ENCODE measurements around the gene ZBTB11. TPM values are rescaled to one million over a fixed set of nuclear protein-coding genes. Genes with fewer than 3 reads are reported as not detected.
A peak's percentile ranks its signal among the peaks of the same experiment; 100 is the strongest.
"Not testable (repeated sequence)": the region's sequence is repeated elsewhere in the genome, so short reads cannot be mapped to it uniquely, and the experiment has no call there.

The ZBTB11 gene
- total RNA-seq, 2 donors from 2014 or later, result 12.2 to 14.3 TPM

DNA sequence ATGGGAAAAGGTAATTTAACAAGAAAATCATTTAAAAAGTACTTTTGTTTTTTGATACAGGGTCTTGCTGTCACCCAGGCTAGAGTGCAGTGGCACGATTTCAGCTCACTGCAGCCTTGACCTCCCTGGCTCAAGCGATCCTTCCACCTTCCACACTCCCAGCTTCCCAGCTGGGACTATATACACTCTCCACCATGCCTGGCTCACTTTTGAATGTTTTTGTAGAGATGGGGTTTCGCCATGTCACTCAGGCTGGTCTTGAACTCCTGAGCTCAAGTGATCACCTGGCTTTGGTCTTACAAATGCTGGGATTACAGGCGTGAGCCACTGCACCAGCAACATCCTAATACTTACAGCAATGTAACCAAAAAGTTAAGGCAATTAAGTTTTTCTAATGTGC is 3.5 kb upstream of the ZBTB11 start:
- Histone ChIP-seq H3K27ac (no peak overlapping the region), H3K27me3 (no peaks in the 10 kb centered on the region), H3K4me1 (peaks cover 12% of the 10 kb centered on the region), H3K36me3 (peaks cover 14% of the 10 kb centered on the region), H3K4me3 (no peak overlapping the region), H3K9ac (ENCODE audit: low read depth in 2 of 2, low read length in 2 of 2) (no peak overlapping the region), H3K9me3 (no peaks in the 10 kb centered on the region)
- no peak for DNase-seq
- intact Hi-C loops (cut with DNase I), result no loop called here
- TF ChIP-seq, protein P1, sequence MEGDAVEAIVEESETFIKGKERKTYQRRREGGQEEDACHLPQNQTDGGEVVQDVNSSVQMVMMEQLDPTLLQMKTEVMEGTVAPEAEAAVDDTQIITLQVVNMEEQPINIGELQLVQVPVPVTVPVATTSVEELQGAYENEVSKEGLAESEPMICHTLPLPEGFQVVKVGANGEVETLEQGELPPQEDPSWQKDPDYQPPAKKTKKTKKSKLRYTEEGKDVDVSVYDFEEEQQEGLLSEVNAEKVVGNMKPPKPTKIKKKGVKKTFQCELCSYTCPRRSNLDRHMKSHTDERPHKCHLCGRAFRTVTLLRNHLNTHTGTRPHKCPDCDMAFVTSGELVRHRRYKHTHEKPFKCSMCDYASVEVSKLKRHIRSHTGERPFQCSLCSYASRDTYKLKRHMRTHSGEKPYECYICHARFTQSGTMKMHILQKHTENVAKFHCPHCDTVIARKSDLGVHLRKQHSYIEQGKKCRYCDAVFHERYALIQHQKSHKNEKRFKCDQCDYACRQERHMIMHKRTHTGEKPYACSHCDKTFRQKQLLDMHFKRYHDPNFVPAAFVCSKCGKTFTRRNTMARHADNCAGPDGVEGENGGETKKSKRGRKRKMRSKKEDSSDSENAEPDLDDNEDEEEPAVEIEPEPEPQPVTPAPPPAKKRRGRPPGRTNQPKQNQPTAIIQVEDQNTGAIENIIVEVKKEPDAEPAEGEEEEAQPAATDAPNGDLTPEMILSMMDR (IDR thresholded peaks at IDR 0.05), result no peak

DNA sequence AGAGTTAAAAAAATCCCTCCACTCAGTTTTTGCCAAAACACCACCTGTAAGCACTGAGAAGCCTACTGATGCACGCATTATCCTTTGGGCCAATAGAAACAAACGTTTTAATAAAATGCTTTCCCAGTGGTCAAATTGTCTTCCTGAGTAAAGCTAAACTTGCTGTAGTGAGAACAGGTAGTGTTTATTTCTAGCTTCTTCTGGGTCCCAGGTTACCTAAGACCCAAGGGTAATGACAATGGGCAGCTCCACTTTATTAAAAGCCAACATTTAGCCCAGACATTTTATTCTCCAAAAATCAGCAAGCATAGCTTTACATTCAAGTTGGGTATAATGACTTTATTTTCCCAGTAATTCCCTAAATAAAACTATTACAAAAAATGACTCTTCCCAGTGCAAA is 1.9 kb upstream of the ZBTB11 start:
- not testable (repeated sequence) for H3K27me3 ChIP-seq; H3K4me3 ChIP-seq; H3K4me1 ChIP-seq; H3K9ac ChIP-seq (ENCODE audit: low read depth in 2 of 2, low read length in 2 of 2); H3K27ac ChIP-seq; H3K9me3 ChIP-seq; DNase-seq
- H3K36me3 ChIP-seq, result peaks cover 14% of the 10 kb centered on the region
- intact Hi-C loops (cut with DNase I), result loop anchor here (5.0 kb wide), 1 partner anchor 102 kb away; no protein-coding TSS in a partner anchor

DNA sequence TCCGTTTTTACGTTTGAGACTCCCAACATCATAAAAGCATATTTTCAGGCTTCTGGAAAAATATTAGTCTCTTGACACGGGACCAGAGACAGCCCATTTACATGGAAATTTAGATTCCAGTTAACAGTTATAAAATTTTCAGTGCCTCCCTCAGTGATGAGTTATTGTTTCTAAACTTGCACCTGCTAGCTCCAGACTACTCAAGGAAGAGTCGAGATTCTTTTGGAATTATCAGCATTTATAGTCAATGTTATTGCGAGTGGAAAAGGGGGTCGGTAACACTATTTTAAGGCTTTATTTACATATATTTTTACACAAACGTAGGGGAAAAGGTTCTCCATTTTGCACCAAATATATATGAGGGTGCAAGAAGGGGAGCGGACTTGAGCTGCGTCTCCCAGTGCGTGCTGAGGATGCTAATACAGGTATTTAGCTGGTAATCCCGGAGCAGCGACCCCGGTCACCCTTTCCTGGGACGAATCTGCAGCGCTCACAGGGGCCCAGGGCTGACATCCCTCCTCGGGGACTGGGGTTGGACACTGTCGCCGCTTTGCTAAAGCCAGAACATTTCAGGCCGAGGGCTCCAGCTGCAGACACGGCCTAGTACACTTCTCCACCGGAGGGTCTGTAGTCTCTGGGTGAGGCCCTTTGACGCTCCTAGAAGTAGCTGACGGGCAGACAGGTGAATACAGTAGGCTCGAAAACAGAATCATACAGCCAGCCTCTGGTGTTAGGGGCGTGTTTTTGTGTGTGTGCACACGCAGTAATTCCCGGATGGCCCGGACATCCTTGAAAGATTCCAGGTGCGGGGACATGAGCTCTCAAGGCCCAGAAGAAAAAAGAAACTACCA is 729 bp upstream of the ZBTB11 start:
- DNase-seq, result no peak
- intact Hi-C loops (cut with DNase I), result loop anchor here (5.0 kb wide), 1 partner anchor 100 kb away; no protein-coding TSS in a partner anchor
- Histone ChIP-seq H3K27ac (peak overlapping the region; percentile 100), H3K36me3 (peaks cover 14% of the 10 kb centered on the region), H3K4me3 (peak overlapping the region; percentile 99), H3K9me3 (no peaks in the 10 kb centered on the region), H3K27me3 (no peaks in the 10 kb centered on the region), H3K9ac (ENCODE audit: low read depth in 2 of 2, low read length in 2 of 2) (peak overlapping the region in 1 of 2 donors; percentile 99), H3K4me1 (peaks cover 4% of the 10 kb centered on the region)
- TF ChIP-seq, protein P1 (IDR thresholded peaks at IDR 0.05), result no peak

DNA sequence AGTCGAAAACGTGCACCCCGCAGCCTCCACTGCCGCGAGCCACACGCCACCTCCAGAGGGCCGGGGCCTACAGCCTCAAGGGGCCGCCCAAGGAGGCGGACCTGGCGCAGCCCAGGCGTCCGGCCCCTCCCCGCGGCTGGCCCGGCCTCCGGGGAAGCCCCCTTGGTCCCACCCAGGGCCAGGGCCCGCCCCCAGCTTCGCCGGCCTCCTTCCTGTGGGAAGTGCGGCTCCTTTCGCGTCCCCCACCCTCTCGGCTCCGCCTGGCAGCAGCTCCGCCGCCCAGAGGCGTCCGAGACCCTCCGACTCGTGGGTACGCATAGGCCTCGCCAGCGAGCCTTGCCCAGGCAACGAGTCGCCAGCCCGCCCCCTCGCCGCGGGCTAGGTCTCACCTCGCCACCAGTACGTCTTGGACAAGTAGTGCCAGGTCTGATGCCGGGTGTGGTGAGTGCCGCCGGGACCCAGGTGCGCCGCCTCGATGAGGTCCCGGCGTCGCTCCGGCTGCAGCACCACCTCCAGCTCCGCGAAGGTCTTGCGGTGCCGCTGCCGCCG is 642 bp downstream of the ZBTB11 start:
- intact Hi-C loops (cut with DNase I), result loop anchor here (5.0 kb wide), 1 partner anchor 99 kb away; no protein-coding TSS in a partner anchor
- H3K36me3 ChIP-seq, result peaks cover 2% of the 10 kb centered on the region
- TF ChIP-seq, protein P1 (IDR thresholded peaks at IDR 0.05), result no peak
- H3K4me3 ChIP-seq, result peak overlapping the region; percentile 99
- peaks cover 4% of the 10 kb centered on the region for H3K4me1 ChIP-seq
- no peaks in the 10 kb centered on the region for H3K9me3 ChIP-seq
- no peaks in the 10 kb centered on the region for H3K27me3 ChIP-seq
- peak overlapping the region; percentile 100 for H3K27ac ChIP-seq
- DNase-seq, result peak; percentile 95
- H3K9ac ChIP-seq (ENCODE audit: low read depth in 2 of 2, low read length in 2 of 2), result peak overlapping the region; percentile 94 to 99

DNA sequence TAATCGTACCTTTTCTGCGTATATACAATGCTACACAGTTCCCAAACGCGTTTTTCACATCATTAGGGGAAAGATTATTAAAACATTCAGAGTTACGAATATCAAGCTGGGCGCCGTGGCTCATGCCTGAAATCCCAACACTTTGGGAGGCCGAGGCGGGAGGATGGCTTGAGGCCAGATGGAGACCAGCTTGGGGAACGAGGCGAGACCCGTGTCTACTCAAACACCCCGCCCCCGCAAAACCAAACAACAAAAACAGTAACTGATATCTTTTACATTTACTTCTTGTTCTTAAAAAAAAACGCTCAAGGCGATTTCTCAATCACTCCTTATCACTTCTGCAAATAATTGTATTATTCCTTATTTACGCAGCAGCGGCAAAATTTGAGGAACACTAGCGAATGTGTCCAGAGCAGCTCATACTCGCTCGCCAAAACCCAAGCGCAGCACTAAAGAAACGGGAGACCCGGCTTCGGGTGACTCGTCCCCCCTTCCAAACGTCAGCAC is 1.2 kb downstream of the ZBTB11 start:
- DNase-seq, result peak; percentile 50
- intact Hi-C loops (cut with DNase I), result loop anchor here (5.0 kb wide), 1 partner anchor 98 kb away; no protein-coding TSS in a partner anchor
- TF ChIP-seq, protein P1 (IDR thresholded peaks at IDR 0.05), result no peak

More for the DNA sequence above, 1.2 kb downstream of the ZBTB11 start:
- Histone ChIP-seq H3K4me1 (peaks cover 4% of the 10 kb centered on the region), H3K9ac (ENCODE audit: low read depth in 2 of 2, low read length in 2 of 2) (peak overlapping the region; percentile 94 to 99), H3K9me3 (no peaks in the 10 kb centered on the region), H3K4me3 (peak overlapping the region; percentile 99), H3K27me3 (no peaks in the 10 kb centered on the region), H3K27ac (peak overlapping the region; percentile 100), H3K36me3 (no peaks in the 10 kb centered on the region)

All from colonic mucosa (tissue), 4 donors.